A549 (cell line): ENCODE measurements around the gene TLCD3A.

Source experiments
- ESRRA ChIP-seq: fragments of 150-350 bp; IDR thresholded peaks from 2 replicates; pipeline ENCODE4 v1.6.1; 2014; ENCODE audit warnings: mild to moderate bottlenecking, low read length, borderline replicate concordance
- HDAC2 ChIP-seq: fragments of 200-600 bp; sonication (generic); IDR thresholded peaks from 2 replicates; pipeline ENCODE4 v1.6.1; 2016
- POLR2A ChIP-seq: IDR thresholded peaks from 2 replicates; pipeline ENCODE4 v1.6.1; 2012; ENCODE audit warnings: mild to moderate bottlenecking, low read length
- TF ChIP-seq, protein P1 (sequence below): fragments of >200 bp; sonication (Bioruptor Twin); formaldehyde crosslinking; IDR thresholded peaks from 3 replicates; pipeline ENCODE4 v1.5.1; 2016
- TF ChIP-seq, protein P2 (sequence below): IDR thresholded peaks from 2 replicates; pipeline ENCODE4 v1.6.1; 2012

DNA sequence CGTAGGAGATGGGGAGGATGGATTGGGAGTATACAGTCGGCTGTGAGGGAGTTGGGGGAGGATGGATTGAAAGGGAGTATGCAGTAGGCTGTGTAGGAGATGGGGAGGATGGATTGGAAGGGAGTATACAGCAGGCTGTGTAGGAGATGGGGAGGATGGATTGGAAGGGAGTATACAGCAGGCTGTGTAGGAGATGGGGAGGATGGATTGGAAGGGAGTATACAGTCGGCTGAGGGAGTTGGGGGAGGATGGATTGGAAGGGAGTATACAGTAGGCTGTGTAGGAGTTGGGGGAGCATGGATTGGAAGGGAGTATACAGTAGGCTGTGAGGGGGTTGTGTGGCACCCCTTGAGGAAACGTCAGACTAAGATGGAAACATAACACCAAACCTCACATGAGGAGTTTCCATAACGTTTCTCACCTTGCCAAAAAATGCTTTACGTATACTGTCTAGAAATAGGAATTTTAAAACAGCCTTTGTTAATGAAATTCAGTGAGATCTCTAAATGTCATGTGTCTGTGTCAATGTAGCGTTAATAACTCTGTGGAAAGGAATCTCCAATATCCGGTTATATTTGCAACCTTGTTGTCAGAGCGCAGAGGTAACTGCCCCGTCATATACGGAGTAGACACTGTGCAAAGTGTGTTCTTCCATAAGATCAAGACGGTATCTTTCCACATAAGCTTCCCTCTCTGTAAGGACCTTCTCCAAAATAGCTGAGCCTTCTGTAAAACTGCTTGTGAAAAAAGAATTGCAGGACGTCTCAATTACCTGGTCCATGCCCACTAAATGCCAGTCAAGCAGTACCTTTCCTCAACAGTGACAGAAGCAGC lies 11.5 kb upstream of the TLCD3A start:
- TF ChIP-seq, protein P1, sequence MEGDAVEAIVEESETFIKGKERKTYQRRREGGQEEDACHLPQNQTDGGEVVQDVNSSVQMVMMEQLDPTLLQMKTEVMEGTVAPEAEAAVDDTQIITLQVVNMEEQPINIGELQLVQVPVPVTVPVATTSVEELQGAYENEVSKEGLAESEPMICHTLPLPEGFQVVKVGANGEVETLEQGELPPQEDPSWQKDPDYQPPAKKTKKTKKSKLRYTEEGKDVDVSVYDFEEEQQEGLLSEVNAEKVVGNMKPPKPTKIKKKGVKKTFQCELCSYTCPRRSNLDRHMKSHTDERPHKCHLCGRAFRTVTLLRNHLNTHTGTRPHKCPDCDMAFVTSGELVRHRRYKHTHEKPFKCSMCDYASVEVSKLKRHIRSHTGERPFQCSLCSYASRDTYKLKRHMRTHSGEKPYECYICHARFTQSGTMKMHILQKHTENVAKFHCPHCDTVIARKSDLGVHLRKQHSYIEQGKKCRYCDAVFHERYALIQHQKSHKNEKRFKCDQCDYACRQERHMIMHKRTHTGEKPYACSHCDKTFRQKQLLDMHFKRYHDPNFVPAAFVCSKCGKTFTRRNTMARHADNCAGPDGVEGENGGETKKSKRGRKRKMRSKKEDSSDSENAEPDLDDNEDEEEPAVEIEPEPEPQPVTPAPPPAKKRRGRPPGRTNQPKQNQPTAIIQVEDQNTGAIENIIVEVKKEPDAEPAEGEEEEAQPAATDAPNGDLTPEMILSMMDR, result no peak
- TF ChIP-seq ESRRA, result no peak
- TF ChIP-seq HDAC2, result no peak
- TF ChIP-seq, protein P2, sequence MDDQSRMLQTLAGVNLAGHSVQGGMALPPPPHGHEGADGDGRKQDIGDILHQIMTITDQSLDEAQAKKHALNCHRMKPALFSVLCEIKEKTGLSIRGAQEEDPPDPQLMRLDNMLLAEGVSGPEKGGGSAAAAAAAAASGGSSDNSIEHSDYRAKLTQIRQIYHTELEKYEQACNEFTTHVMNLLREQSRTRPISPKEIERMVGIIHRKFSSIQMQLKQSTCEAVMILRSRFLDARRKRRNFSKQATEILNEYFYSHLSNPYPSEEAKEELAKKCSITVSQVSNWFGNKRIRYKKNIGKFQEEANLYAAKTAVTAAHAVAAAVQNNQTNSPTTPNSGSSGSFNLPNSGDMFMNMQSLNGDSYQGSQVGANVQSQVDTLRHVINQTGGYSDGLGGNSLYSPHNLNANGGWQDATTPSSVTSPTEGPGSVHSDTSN, result no peak
- TF ChIP-seq POLR2A, result no peak
